ENCODE measurements around the gene OPN3.
A peak's percentile ranks its signal among the peaks of the same experiment; 100 is the strongest.
"Not testable (repeated sequence)": the region's sequence is repeated elsewhere in the genome, so short reads cannot be mapped to it uniquely, and the experiment has no call there.

Gene OPN3

GRCh38 chr1:241640149-241640866 is at the start of gene OPN3, which contains the start of gene CHML:
Gene OPN3 (minus strand): TSS chr1:241640369. CDS start chr1:241640254, 115 bp downstream.
Gene CHML (minus strand): TSS chr1:241640369. CDS start chr1:241635766, 4,603 bp downstream.
- DNase-seq: peak; percentile 5 to 96 (median 86)

GRCh38 chr1:241688940-241689368 is 48.8 kb upstream of the OPN3 start:
- no peak for DNase-seq

- DNase-seq: no peak
Observed at GRCh38 chr1:241684108-241684507, 43.9 kb upstream of the OPN3 start.

GRCh38 chr1:241682921-241683320 is 42.8 kb upstream of the OPN3 start:
- no peak for DNase-seq

GRCh38 chr1:241681861-241682448 is 41.8 kb upstream of the OPN3 start:
- DNase-seq: not testable (repeated sequence)

- DNase-seq: no peak
Observed at GRCh38 chr1:241679961-241680360, 39.8 kb upstream of the OPN3 start.

GRCh38 chr1:241679404-241679803 is 39.2 kb upstream of the OPN3 start:
- DNase-seq: no peak

GRCh38 chr1:241678536-241678935 is 38.4 kb upstream of the OPN3 start:
- no peak for DNase-seq

GRCh38 chr1:241677201-241677600 is 37.0 kb upstream of the OPN3 start:
- no peak for DNase-seq

GRCh38 chr1:241675983-241676382 is 35.8 kb upstream of the OPN3 start:
- DNase-seq: no peak

- DNase-seq: no peak
Observed at GRCh38 chr1:241674805-241675384, 34.7 kb upstream of the OPN3 start.

GRCh38 chr1:241672301-241672700 is 32.1 kb upstream of the OPN3 start:
- no peak for DNase-seq

GRCh38 chr1:241666419-241666818 is 26.2 kb upstream of the OPN3 start:
- no peak for DNase-seq

- no peak for DNase-seq
Observed at GRCh38 chr1:241660424-241660972, 20.3 kb upstream of the OPN3 start.

GRCh38 chr1:241659016-241659415 is 18.8 kb upstream of the OPN3 start:
- DNase-seq: not testable (repeated sequence)

- no peak for DNase-seq
Observed at GRCh38 chr1:241658081-241658793, 18.1 kb upstream of the OPN3 start.

GRCh38 chr1:241654641-241655040 is 14.5 kb upstream of the OPN3 start:
- DNase-seq: no peak

GRCh38 chr1:241654019-241654418 is 13.8 kb upstream of the OPN3 start:
- DNase-seq: no peak

- DNase-seq: no peak
Observed at GRCh38 chr1:241652012-241652411, 11.8 kb upstream of the OPN3 start, which contains the start of gene WDR64. Gene WDR64 (plus strand): TSS chr1:241652281. CDS start chr1:241652485, 204 bp downstream.

GRCh38 chr1:241648159-241648558 is 8.0 kb upstream of the OPN3 start:
- DNase-seq: no peak

GRCh38 chr1:241647658-241648057 is 7.5 kb upstream of the OPN3 start:
- no peak for DNase-seq

GRCh38 chr1:241646201-241646600 is 6.0 kb upstream of the OPN3 start:
- no peak for DNase-seq
